Right atrium auricular region (tissue), 2 donors: ENCODE results near the gene SEC22C. TPM values are rescaled to one million over a fixed set of nuclear protein-coding genes. Genes with fewer than 3 reads are reported as not detected.
A peak's percentile ranks its signal among the peaks of the same experiment; 100 is the strongest.

Source experiments
- DNase-seq: peaks from one replicate; pipeline ENCODE4 v3.0.0-alpha.2; 2019; ENCODE audit warnings: low spot score
- H3K27ac ChIP-seq, 2 donors: fragments of 200-600 bp; sonication (generic); 1 replicate in 1 of 2; 2 replicates in 1 of 2; pipeline ENCODE4 v1.5.1; 2016 to 2019
- H3K27me3 ChIP-seq, 2 donors: fragments of 200-600 bp; sonication (generic); one replicate each; pipeline versions ENCODE4 v1.5.1 to v1.6.0; 2017 to 2019
- H3K36me3 ChIP-seq: fragments of 200-600 bp; sonication (generic); one replicate; pipeline ENCODE4 v1.5.1; 2016
- H3K4me1 ChIP-seq, 2 donors: fragments of 200-600 bp; sonication (generic); one replicate each; pipeline versions ENCODE4 v1.5.1 to v1.6.0; 2017 to 2019
- H3K4me3 ChIP-seq, 2 donors: fragments of 200-600 bp; sonication (generic); 1 replicate in 1 of 2; 2 replicates in 1 of 2; pipeline ENCODE4 v1.5.1; 2017 to 2019; ENCODE audit warnings: mild to moderate bottlenecking in 1 of 2, moderate library complexity in 1 of 2
- H3K9me3 ChIP-seq, 2 donors: fragments of 200-600 bp; sonication (generic); one replicate each; pipeline ENCODE4 v1.5.1; 2019
- CTCF ChIP-seq, 2 donors: fragments of 200-600 bp; sonication (generic); IDR thresholded peaks; one replicate each; pipeline ENCODE4 v1.5.1; 2019; ENCODE audit warnings: antibody characterized with exemption in 2 of 2
- total RNA-seq, 2 donors: library from RNA; depleted of rRNA; stranded (reverse); fragments of >200 nt; gene quantifications; one replicate each; pipeline ENCODE4 v1.1.0, GENCODE V29; 2016

The SEC22C gene
- total RNA-seq, 2 donors from 2014 or later, result 32.3 to 36.2 TPM

- DNase-seq, result no peak
- H3K4me1 ChIP-seq, result peaks cover 0 to 49% of the 10 kb centered on the region in 2 donors
- H3K27me3 ChIP-seq, result no peaks in the 10 kb centered on the region
- no peak for TF ChIP-seq CTCF (IDR thresholded peaks at IDR 0.05)
- no peak overlapping the region for H3K4me3 ChIP-seq
- H3K9me3 ChIP-seq, result no peaks in the 10 kb centered on the region
- no peaks in the 10 kb centered on the region for H3K36me3 ChIP-seq
- no peak overlapping the region for H3K27ac ChIP-seq
These were observed 72.7 kb downstream of the SEC22C start for GRCh38 chr3:42509111-42509510.

- no peak for TF ChIP-seq CTCF (IDR thresholded peaks at IDR 0.05)
- Histone ChIP-seq H3K27ac (no peak overlapping the region), H3K27me3 (no peaks in the 10 kb centered on the region)
These were observed 73.2 kb downstream of the SEC22C start for GRCh38 chr3:42508562-42508961.

GRCh38 chr3:42507761-42508335 lies 73.9 kb downstream of the SEC22C start:
- H3K27ac ChIP-seq, result no peak overlapping the region
- no peaks in the 10 kb centered on the region for H3K9me3 ChIP-seq
- no peaks in the 10 kb centered on the region for H3K27me3 ChIP-seq
- no peak overlapping the region for H3K4me3 ChIP-seq
- peaks cover 0 to 44% of the 10 kb centered on the region in 2 donors for H3K4me1 ChIP-seq
- TF ChIP-seq CTCF (IDR thresholded peaks at IDR 0.05), result no peak
- H3K36me3 ChIP-seq, result no peaks in the 10 kb centered on the region
- DNase-seq, result no peak

More at GRCh38 chr3:42508562-42508961, 73.2 kb downstream of the SEC22C start:
- Histone ChIP-seq H3K4me1 (peaks cover 0 to 45% of the 10 kb centered on the region in 2 donors), H3K36me3 (no peaks in the 10 kb centered on the region), H3K4me3 (no peak overlapping the region), H3K9me3 (no peaks in the 10 kb centered on the region)
- DNase-seq, result no peak

DNA sequence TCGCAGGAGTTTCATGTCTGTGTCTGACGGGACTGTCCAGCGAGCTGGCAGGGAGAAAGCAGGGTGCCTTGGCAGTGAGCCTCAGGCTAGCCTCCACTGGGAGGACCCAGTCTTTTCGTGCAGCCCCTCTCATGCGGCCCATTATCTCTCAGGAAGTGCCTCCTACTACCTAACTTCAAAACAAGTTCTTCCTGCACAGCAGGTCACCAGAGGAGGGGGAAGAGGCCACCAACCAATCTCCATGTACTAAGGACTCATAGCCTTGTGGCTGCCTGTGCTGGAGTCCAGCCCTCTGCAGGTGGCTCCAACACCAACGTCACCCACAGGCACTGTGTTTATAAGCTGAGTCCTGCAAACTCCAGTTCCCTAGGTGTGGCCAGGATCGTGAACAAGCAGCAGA lies 74.5 kb downstream of the SEC22C start:
- Histone ChIP-seq H3K36me3 (no peaks in the 10 kb centered on the region), H3K27ac (peak overlapping the region in 1 of 2 donors; percentile 16), H3K4me3 (no peak overlapping the region), H3K27me3 (no peaks in the 10 kb centered on the region), H3K9me3 (no peaks in the 10 kb centered on the region), H3K4me1 (peaks cover 0 to 45% of the 10 kb centered on the region in 2 donors)
- no peak for TF ChIP-seq CTCF (IDR thresholded peaks at IDR 0.05)
- no peak for DNase-seq

DNA sequence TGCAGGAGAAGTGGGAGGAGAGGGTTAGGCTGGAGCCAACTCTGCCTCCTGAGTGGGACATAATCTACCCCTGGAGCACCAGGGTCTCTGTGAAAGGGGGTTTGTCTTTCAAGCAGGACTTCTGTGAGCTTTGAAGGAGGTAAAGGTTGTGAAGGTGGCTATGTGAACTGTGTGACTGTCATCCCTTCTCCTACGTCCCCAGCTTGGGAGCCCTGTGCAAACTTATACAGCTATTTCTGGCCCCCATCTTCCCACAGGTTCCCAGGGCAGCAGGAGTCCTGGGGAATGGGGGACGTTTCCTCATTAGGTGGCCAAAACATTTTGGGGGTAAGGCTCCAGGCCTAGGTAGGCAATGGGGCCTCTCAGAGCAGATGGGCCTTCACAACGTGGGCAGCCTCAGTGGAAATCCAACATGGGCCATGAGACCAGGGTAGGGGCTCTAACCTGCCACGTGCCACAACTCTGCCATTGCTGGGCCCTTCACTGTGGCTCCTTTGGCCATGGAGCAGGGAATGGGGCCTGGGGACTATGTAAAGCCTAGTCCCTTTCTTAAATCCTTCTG lies 75.8 kb downstream of the SEC22C start:
- H3K27me3 ChIP-seq, result no peaks in the 10 kb centered on the region
- H3K9me3 ChIP-seq, result no peaks in the 10 kb centered on the region
- TF ChIP-seq CTCF (IDR thresholded peaks at IDR 0.05), result no peak
- peak; percentile 32 for DNase-seq
- H3K27ac ChIP-seq, result no peak overlapping the region
- H3K4me1 ChIP-seq, result peaks cover 0 to 44% of the 10 kb centered on the region in 2 donors
- no peaks in the 10 kb centered on the region for H3K36me3 ChIP-seq
- no peak overlapping the region for H3K4me3 ChIP-seq
